PC-9 (cell line): ENCODE data around the gene ODAD4. TPM values are rescaled to one million over a fixed set of nuclear protein-coding genes. Genes with fewer than 3 reads are reported as not detected.

ENCODE experiments used
- BruUV-seq: library from RNA; stranded (reverse); fragments of 400-500 nt; replicated peaks from 2 replicates; lab custom pipeline; 2021; lab: Mats Ljungman, UMichigan
- CTCF ChIA-PET: fragments of 300-600 bp; sonication (Branson Sonifier 250); formaldehyde crosslinking; loops from one replicate; lab custom pipeline; 2022; ENCODE audit warnings: antibody characterized with exemption; lab: Charles Lee
- POLR2A ChIA-PET: fragments of 300-600 bp; sonication (Branson Sonifier 250); formaldehyde crosslinking; loops from one replicate; lab custom pipeline; 2022; ENCODE audit warnings: antibody characterized with exemption; ENCODE audit not compliant: unreplicated experiment; lab: Charles Lee
- DNase-seq, 2 experiments: peaks; one replicate each; pipeline versions ENCODE4 v3.0.0 to v3.0.0-alpha.2; 2015 to 2022; ENCODE audit warnings: mixed read lengths in 1 of 2
- H2AFZ ChIP-seq: fragments of 200-600 bp; sonication (generic); 2 replicates; pipeline ENCODE4 v1.8.1; 2017; ENCODE audit warnings: antibody characterized with exemption
- H3F3A ChIP-seq: fragments of 200-600 bp; sonication (generic); 2 replicates; pipeline ENCODE4 v1.8.1; 2017; ENCODE audit warnings: antibody characterized with exemption, mild to moderate bottlenecking, low read depth; ENCODE audit not compliant: insufficient read depth
- H3K27ac ChIP-seq: fragments of 200-600 bp; sonication (generic); 2 replicates; pipeline ENCODE4 v1.6.1; 2016; ENCODE audit warnings: mixed run types
- H3K27me3 ChIP-seq: fragments of 200-600 bp; sonication (generic); 2 replicates; pipeline ENCODE4 v1.6.1; 2016; ENCODE audit warnings: low read depth, mixed run types; ENCODE audit not compliant: insufficient read depth
- H3K36me3 ChIP-seq: fragments of 200-600 bp; sonication (generic); 2 replicates; pipeline ENCODE4 v1.6.1; 2016; ENCODE audit warnings: low read depth, mixed run types
- H3K4me1 ChIP-seq: fragments of 200-600 bp; sonication (generic); replicated peaks from 2 replicates; pipeline ENCODE4 v1.6.1; 2016; ENCODE audit warnings: mixed run types; ENCODE audit not compliant: insufficient read depth
- H3K4me2 ChIP-seq: fragments of 200-600 bp; sonication (generic); 2 replicates; pipeline ENCODE4 v1.6.1; 2017; ENCODE audit warnings: mixed run types
- H3K4me3 ChIP-seq: fragments of 200-600 bp; sonication (generic); 2 replicates; pipeline ENCODE4 v1.6.1; 2016; ENCODE audit warnings: mixed run types
- H3K79me2 ChIP-seq: fragments of 200-600 bp; sonication (generic); 2 replicates; pipeline ENCODE4 v1.6.1; 2017; ENCODE audit warnings: low read depth, mixed run types
- H3K9me2 ChIP-seq: fragments of 200-600 bp; sonication (generic); 2 replicates; pipeline ENCODE4 v1.8.1; 2017; ENCODE audit warnings: mild to moderate bottlenecking; ENCODE audit not compliant: insufficient read depth
- H3K9me3 ChIP-seq: fragments of 200-600 bp; sonication (generic); 2 replicates; pipeline ENCODE4 v1.8.1; 2016; ENCODE audit warnings: low read depth; ENCODE audit not compliant: insufficient read depth
- H4K20me1 ChIP-seq: fragments of 200-600 bp; sonication (generic); 2 replicates; pipeline ENCODE4 v1.8.1; 2017; ENCODE audit not compliant: insufficient read depth
- EZH2 ChIP-seq: fragments of 200-600 bp; sonication (generic); IDR thresholded peaks from 2 replicates; pipeline ENCODE4 v1.8.0; 2017; ENCODE audit warnings: antibody characterized with exemption, low read depth
- intact Hi-C: fragments of 100-400 bp; cut with micrococcal nuclease; formaldehyde crosslinking; loops from one replicate; pipeline ENCODE4 v1.10.0; 2022; ENCODE audit not compliant: unreplicated experiment
- total RNA-seq: library from RNA; stranded (reverse); gene quantifications from 2 replicates; pipeline ENCODE4 v1.2.3, GENCODE V29; 2021
- TF ChIP-seq, protein P1 (sequence below): fragments of 200-600 bp; sonication (generic); conservative IDR thresholded peaks from 2 replicates; pipeline ENCODE4 v1.6.1; 2017; ENCODE audit warnings: mixed run types, antibody characterized with exemption, mild to moderate bottlenecking, moderate library complexity

ODAD4 gene
- total RNA-seq, 1 experiment from 2014 or later, result 4.0 TPM

DNA sequence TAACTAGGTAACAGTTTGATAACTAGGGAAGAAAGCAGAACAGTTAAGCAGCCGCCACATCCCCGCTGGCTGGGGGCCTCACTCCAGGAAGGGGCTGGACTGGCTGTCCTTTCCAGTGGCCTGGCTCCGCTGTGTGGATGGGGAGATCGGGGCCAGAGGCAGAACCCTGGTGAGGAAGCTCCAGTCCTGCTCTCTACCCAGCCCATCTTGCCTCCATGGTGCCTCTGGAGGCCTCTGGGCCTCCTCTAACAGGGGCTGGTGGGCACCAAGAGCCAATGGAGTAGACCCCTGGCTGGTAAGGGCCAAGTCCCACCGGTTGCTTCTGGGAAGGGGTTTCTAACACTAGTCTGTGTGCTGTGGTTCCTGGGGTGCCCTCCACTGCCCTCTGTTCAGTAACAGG is 44.2 kb downstream of the ODAD4 start:
- TF ChIP-seq, protein P1, sequence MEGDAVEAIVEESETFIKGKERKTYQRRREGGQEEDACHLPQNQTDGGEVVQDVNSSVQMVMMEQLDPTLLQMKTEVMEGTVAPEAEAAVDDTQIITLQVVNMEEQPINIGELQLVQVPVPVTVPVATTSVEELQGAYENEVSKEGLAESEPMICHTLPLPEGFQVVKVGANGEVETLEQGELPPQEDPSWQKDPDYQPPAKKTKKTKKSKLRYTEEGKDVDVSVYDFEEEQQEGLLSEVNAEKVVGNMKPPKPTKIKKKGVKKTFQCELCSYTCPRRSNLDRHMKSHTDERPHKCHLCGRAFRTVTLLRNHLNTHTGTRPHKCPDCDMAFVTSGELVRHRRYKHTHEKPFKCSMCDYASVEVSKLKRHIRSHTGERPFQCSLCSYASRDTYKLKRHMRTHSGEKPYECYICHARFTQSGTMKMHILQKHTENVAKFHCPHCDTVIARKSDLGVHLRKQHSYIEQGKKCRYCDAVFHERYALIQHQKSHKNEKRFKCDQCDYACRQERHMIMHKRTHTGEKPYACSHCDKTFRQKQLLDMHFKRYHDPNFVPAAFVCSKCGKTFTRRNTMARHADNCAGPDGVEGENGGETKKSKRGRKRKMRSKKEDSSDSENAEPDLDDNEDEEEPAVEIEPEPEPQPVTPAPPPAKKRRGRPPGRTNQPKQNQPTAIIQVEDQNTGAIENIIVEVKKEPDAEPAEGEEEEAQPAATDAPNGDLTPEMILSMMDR, result no peak
- TF ChIP-seq EZH2, result no peak
- Histone ChIP-seq H2AFZ (no peak overlapping the region), H3K79me2 (0 out of 2 replicates have a peak, but pooled peaks cover 5% of the 10 kb centered on the region), H3K4me1 (peaks cover 32% of the 10 kb centered on the region), H3K4me2 (no peak overlapping the region), H3K27me3 (no peaks in the 10 kb centered on the region), H3F3A (peaks cover 52% of the 10 kb centered on the region; the same call in 1 of the 2 replicates), H3K36me3 (peaks cover 27% of the 10 kb centered on the region), H4K20me1 (peaks cover 26% of the 10 kb centered on the region), H3K9me2 (no peaks in the 10 kb centered on the region), H3K27ac (no peak overlapping the region), H3K9me3 (no peaks in the 10 kb centered on the region), H3K4me3 (no peak overlapping the region)
- DNase-seq, result no peak
- ChIA-PET CTCF (no interaction called here), POLR2A (interaction anchor here (0.7 kb wide), 1 partner anchor 132 kb away, joined by 5 read pairs; no protein-coding TSS in a partner anchor)
- intact Hi-C loops, result no loop called here
- BruUV-seq, result no TSS peak

DNA sequence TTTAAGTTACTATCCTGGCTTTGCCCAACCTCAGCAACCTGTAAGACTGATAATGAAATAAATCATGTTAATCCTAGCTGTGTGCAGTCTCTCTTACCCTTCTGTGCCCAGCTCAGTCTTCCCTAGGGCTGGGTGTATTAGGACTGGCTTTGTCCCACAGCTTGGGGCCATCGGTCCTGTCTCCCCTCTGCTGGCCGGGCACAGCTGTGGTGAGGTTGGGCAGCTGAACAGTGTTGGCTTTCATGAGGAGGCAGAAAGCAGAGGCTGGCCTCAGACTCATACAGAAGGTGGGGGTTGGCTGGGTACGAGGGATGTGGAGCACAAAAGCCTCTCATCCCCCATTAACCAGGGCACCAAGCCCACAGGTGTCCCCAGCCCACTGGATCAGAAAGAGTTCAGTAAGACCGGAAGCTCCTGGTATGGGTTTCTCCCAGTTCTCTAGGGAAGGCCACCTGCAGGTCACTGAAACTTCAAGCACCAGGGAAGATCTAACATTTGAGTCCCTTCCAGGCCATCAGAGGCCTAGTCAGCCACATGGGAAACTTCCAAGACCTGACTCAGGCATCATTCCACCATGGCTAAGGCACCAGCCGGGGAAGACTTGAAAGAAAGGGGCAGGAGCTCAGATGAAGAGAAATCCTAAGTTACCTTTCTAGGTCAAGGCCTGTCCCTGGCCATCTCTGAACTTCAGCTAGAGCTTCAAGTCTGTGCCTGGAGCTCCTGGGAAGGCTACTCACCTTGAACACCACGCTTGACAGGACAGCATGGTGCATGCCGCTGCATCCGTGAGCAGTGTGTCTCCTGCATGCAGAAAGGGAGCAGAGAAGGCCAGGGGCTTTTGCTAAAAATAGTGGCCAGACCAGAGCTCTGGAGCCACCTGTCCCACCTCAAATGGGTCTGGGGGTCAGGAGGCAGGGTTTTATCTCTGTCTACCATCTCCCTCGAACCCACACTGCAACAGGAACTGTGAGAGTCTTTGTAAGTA is 45.0 kb downstream of the ODAD4 start:
- CTCF ChIA-PET, result no interaction called here
- H3K9me3 ChIP-seq, result no peaks in the 10 kb centered on the region
- H3K27me3 ChIP-seq, result no peaks in the 10 kb centered on the region
- intact Hi-C loops, result no loop called here
- H3K9me2 ChIP-seq, result no peaks in the 10 kb centered on the region
- no peak overlapping the region for H3K4me3 ChIP-seq
- DNase-seq, result no peak
- peaks cover 28% of the 10 kb centered on the region for H3K36me3 ChIP-seq
- TF ChIP-seq, protein P1, result no peak
- TF ChIP-seq EZH2, result no peak
- BruUV-seq, result no TSS peak
- H3K4me2 ChIP-seq, result no peak overlapping the region
- H2AFZ ChIP-seq, result no peak overlapping the region
- H3K4me1 ChIP-seq, result peaks cover 32% of the 10 kb centered on the region
- POLR2A ChIA-PET, result interaction anchor here (0.6 kb wide), 1 partner anchor 287 kb away, joined by 7 read pairs; the partner anchor contains the start of gene EIF1
- peaks cover 50% of the 10 kb centered on the region; the same call in 1 of the 2 replicates for H3F3A ChIP-seq
- peaks cover 26% of the 10 kb centered on the region for H4K20me1 ChIP-seq
- H3K79me2 ChIP-seq, result 0 out of 2 replicates have a peak, but pooled peaks cover 5% of the 10 kb centered on the region
- H3K27ac ChIP-seq, result no peak overlapping the region

DNA sequence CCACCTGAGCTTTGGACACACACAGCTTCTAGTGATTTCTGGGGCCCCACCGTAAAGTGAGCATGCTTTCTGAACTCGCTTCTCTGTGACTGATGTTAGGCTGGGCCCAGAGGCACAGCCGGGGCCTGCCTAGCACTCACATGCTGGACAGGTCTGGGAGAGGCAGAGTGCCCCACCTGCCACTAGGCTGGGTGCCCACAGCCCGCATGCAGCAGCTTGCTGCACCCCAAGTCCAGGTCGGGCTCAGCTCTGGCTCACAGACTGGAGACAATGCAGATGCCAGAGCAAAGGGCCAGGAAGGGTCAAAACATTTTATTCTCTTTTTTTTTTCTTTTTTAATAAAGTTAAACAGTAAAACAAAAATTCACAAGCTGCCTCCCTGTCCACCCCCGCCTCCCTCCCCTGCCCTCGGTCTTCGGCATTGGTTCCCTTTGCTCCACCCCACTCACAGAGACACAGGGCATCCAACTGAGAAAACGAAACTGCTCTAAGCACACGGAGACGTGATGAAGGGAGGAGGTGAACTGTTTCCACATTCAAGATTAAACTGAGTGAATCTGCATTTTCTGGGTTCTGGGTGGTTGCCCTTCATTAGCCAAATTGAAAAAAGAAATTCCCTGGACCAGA is 45.8 kb downstream of the ODAD4 start:
- Histone ChIP-seq H3K9me3 (no peaks in the 10 kb centered on the region), H3F3A (peaks cover 50% of the 10 kb centered on the region; the same call in 1 of the 2 replicates), H3K36me3 (peaks cover 37% of the 10 kb centered on the region), H3K4me2 (no peak overlapping the region), H3K27ac (no peak overlapping the region), H3K27me3 (no peaks in the 10 kb centered on the region), H4K20me1 (peaks cover 26% of the 10 kb centered on the region), H3K9me2 (no peaks in the 10 kb centered on the region), H3K79me2 (0 out of 2 replicates have a peak, but pooled peaks cover 5% of the 10 kb centered on the region), H2AFZ (no peak overlapping the region), H3K4me1 (peaks cover 32% of the 10 kb centered on the region), H3K4me3 (no peak overlapping the region)
- intact Hi-C loops, result no loop called here
- ChIA-PET CTCF (no interaction called here), POLR2A (interaction anchor here (0.6 kb wide), 1 partner anchor 288 kb away, joined by 7 read pairs; the partner anchor contains the start of gene EIF1)
- no peak for DNase-seq
- BruUV-seq, result no TSS peak
- TF ChIP-seq EZH2, result no peak
- TF ChIP-seq, protein P1, result no peak
